Parathyroid adenoma (tissue), 2 donors: ENCODE data around the gene CDS2.

Experiments
- H2AFZ ChIP-seq: fragments of 300-600 bp; sonication (generic); one replicate; pipeline ENCODE4 v1.7.0; 2017; ENCODE audit warnings: antibody characterized with exemption, mild to moderate bottlenecking
- H3K27ac ChIP-seq: fragments of 300-600 bp; sonication (generic); one replicate; pipeline ENCODE4 v1.7.0; 2017
- H3K27me3 ChIP-seq: fragments of 300-600 bp; sonication (generic); one replicate; pipeline ENCODE4 v1.7.0; 2017; ENCODE audit warnings: low read length; ENCODE audit not compliant: control insufficient read depth, insufficient read depth
- H3K36me3 ChIP-seq: fragments of 300-600 bp; sonication (generic); one replicate; pipeline ENCODE4 v1.7.0; 2017; ENCODE audit warnings: low read length; ENCODE audit not compliant: control insufficient read depth, insufficient read depth
- H3K4me1 ChIP-seq: fragments of 300-600 bp; sonication (generic); one replicate; pipeline ENCODE4 v1.7.0; 2017; ENCODE audit warnings: control low read depth
- H3K4me2 ChIP-seq: fragments of 300-600 bp; sonication (generic); one replicate; pipeline ENCODE4 v1.7.0; 2017; ENCODE audit warnings: low read length
- H3K4me3 ChIP-seq: fragments of 300-600 bp; sonication (generic); one replicate; pipeline ENCODE4 v1.7.0; 2017; ENCODE audit warnings: low read depth, low read length
- H3K79me2 ChIP-seq: fragments of 300-600 bp; sonication (generic); one replicate; pipeline ENCODE4 v1.7.0; 2017; ENCODE audit warnings: control low read depth
- H3K9ac ChIP-seq: fragments of 300-600 bp; sonication (generic); one replicate; pipeline ENCODE4 v1.7.0; 2017; ENCODE audit warnings: mild to moderate bottlenecking
- H3K9me3 ChIP-seq: fragments of 300-600 bp; sonication (generic); one replicate; pipeline ENCODE4 v1.7.0; 2017; ENCODE audit warnings: low read length; ENCODE audit not compliant: control insufficient read depth
- TF ChIP-seq, protein P1 (sequence below): fragments of 300-600 bp; sonication (generic); IDR thresholded peaks from one replicate; pipeline ENCODE4 v1.7.0; 2017; ENCODE audit warnings: antibody characterized with exemption, mild to moderate bottlenecking
- donor health status: primary hyperparathyroidism.

The CDS2 gene

DNA sequence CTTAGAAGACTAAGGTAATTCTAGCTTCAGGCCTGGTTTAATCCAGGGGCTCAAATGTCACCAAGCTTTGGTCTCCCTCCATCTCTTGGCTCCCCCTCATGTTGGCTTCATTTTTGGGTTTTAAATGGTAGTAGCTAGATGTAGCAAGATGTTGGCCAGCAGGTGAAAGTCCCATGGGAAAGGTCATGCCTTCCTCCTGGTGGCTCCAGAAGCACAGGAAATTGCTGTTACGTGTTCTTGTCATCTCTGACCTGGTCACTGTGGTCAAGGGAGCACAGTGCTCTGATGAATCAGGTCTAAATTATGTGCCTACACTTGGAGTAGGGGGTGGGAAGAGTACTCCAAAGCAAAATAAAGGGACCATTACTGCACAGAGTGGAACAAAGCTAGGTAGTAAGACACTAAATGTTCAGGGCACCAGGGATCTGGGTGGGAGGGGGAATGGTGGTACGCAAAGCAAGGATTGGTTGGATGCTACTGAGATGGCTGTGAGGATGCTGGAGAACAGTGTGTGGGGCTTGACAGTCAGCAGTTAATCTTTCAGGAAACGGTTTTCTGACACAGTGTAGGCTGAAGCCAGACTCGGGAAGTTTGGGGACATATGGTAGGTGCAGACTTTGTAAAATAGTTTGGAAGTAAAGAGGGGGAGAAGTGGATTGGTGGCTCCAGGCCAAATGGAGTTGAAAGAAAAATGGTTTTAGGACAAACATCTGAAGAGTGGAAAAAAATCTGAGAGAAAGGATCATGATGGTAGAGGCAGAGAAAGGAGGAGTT lies 30.1 kb downstream of the CDS2 start:
- Histone ChIP-seq H3K36me3 (no peaks in the 10 kb centered on the region), H3K27me3 (no peaks in the 10 kb centered on the region), H3K4me3 (no peak overlapping the region), H3K9ac (no peak overlapping the region), H2AFZ (no peak overlapping the region), H3K4me1 (peaks cover 6% of the 10 kb centered on the region), H3K27ac (no peak overlapping the region), H3K4me2 (no peak overlapping the region), H3K79me2 (peaks cover 46% of the 10 kb centered on the region), H3K9me3 (no peaks in the 10 kb centered on the region)
- TF ChIP-seq, protein P1, sequence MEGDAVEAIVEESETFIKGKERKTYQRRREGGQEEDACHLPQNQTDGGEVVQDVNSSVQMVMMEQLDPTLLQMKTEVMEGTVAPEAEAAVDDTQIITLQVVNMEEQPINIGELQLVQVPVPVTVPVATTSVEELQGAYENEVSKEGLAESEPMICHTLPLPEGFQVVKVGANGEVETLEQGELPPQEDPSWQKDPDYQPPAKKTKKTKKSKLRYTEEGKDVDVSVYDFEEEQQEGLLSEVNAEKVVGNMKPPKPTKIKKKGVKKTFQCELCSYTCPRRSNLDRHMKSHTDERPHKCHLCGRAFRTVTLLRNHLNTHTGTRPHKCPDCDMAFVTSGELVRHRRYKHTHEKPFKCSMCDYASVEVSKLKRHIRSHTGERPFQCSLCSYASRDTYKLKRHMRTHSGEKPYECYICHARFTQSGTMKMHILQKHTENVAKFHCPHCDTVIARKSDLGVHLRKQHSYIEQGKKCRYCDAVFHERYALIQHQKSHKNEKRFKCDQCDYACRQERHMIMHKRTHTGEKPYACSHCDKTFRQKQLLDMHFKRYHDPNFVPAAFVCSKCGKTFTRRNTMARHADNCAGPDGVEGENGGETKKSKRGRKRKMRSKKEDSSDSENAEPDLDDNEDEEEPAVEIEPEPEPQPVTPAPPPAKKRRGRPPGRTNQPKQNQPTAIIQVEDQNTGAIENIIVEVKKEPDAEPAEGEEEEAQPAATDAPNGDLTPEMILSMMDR = no peak

DNA sequence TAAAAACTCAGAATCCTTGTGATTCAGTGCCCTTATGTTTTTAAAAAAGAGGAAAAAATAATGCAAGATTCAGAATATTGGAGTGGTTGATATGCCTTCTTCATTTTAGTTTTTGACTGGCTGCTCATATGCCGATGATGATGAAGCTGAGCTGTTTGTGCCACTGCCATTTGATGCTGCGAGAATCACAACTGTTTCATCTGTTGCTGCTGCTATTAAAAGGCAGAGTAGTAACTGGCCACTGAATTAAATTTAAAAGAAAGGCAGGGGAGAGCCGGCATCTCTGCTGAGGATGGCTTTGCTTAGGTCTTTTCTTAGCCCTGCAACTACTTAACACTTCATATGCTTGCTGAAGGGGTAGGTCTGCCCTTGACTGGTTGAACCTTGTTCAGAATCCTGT lies 33.1 kb downstream of the CDS2 start:
- H3K4me1 ChIP-seq = peaks cover 6% of the 10 kb centered on the region
- no peak overlapping the region for H3K27ac ChIP-seq
- no peak overlapping the region for H3K4me2 ChIP-seq
- H3K9ac ChIP-seq = no peak overlapping the region
- H3K9me3 ChIP-seq = no peaks in the 10 kb centered on the region
- TF ChIP-seq, protein P1 = no peak
- no peaks in the 10 kb centered on the region for H3K27me3 ChIP-seq
- H2AFZ ChIP-seq = no peak overlapping the region
- no peaks in the 10 kb centered on the region for H3K36me3 ChIP-seq
- no peak overlapping the region for H3K4me3 ChIP-seq
- H3K79me2 ChIP-seq = peaks cover 48% of the 10 kb centered on the region

DNA sequence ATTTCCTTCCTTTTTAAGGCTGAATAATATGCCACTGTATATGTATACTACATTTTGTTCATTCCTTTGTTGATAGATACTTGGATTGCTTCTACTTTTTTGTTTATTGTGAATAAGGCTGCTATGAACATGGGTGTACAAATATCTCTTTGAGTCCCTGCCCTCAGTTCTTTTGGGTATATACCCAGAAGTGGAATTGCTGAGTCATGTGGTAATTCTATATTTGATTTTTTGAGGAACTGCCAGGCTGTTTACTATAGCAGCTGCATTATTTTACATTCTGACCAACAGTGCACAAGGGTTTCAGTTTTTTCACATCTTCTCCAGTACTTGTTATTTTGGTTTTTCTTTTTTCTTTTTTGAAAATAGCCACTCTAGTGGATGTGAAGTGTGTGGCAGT lies 34.1 kb downstream of the CDS2 start:
- H3K9me3 ChIP-seq = no peaks in the 10 kb centered on the region
- no peaks in the 10 kb centered on the region for H3K36me3 ChIP-seq
- H3K9ac ChIP-seq = no peak overlapping the region
- peaks cover 50% of the 10 kb centered on the region for H3K79me2 ChIP-seq
- H3K27me3 ChIP-seq = no peaks in the 10 kb centered on the region
- no peak overlapping the region for H2AFZ ChIP-seq
- H3K4me2 ChIP-seq = no peak overlapping the region
- no peak overlapping the region for H3K4me3 ChIP-seq
- H3K4me1 ChIP-seq = no peaks in the 10 kb centered on the region
- no peak overlapping the region for H3K27ac ChIP-seq
- TF ChIP-seq, protein P1 = no peak

DNA sequence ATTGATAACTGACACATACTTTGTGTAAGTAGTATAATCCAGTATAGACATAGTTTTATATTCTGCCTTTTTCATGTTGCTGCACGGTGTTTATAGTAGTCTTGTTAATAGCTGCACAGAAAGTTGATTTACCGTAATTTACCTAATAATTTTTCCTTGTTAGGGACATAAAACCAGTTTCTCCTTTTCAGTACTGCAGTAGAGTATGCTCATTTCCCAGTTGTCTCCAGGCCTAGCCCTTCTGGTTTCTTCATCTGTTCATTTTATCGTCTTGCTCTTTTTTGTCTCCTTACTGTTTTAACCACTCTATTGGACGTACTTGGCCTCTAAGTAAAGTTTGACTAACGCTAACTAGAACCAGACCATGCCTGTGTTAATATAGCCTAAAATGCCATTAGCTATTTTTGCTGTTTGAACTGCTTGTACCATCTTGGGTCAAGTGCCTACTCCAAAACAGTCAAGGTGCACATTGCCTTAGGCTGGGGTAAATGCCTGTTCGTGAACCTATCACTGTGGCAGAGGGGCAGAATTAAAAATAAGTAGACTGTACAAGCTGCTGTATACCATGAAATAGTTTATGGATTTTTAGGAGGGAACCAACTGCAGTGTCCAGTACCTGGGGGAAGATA lies 34.8 kb downstream of the CDS2 start:
- Histone ChIP-seq H3K4me1 (no peaks in the 10 kb centered on the region), H3K9me3 (no peaks in the 10 kb centered on the region), H3K27ac (no peak overlapping the region), H3K27me3 (no peaks in the 10 kb centered on the region), H2AFZ (no peak overlapping the region), H3K4me2 (no peak overlapping the region), H3K79me2 (peaks cover 53% of the 10 kb centered on the region), H3K36me3 (no peaks in the 10 kb centered on the region), H3K9ac (no peak overlapping the region), H3K4me3 (no peak overlapping the region)
- TF ChIP-seq, protein P1 = no peak
